Activated CD8-positive, alpha-beta T cell treated with anti-CD3 and anti-CD28 coated beads for 36 hours (primary cell): ENCODE data around the gene CSK. TPM values are rescaled to one million over a fixed set of nuclear protein-coding genes. Genes with fewer than 3 reads are reported as not detected.

Experiments used
- ATAC-seq: fragments of 200-7000 bp; cut with Tn5 transposase; one replicate; pipeline ENCODE4 v1.10.0; 2021; ENCODE audit warnings: mild to moderate bottlenecking, moderate library complexity
- CTCF ChIA-PET: fragments of 350-600 bp; sonication (Branson Sonifier 250); formaldehyde crosslinking; loops from one replicate; lab custom pipeline; 2021; ENCODE audit warnings: antibody characterized with exemption; lab: Charles Lee
- POLR2A ChIA-PET: fragments of 350-600 bp; sonication (Branson Sonifier 250); formaldehyde crosslinking; loops from one replicate; lab custom pipeline; 2021; ENCODE audit warnings: antibody characterized with exemption; lab: Charles Lee
- DNase-seq: peaks from one replicate; pipeline ENCODE4 v3.0.0-alpha.2; 2020
- H3K27ac Mint-ChIP-seq: one replicate; pipeline ENCODE4 v1.8.0; 2021; ENCODE audit warnings: mild to moderate bottlenecking, mixed read lengths
- H3K27me3 Mint-ChIP-seq: one replicate; pipeline ENCODE4 v1.8.0; 2021; ENCODE audit warnings: mixed read lengths
- H3K36me3 Mint-ChIP-seq: one replicate; pipeline ENCODE4 v1.8.0; 2021; ENCODE audit warnings: low read depth, mixed read lengths
- H3K4me1 Mint-ChIP-seq: one replicate; pipeline ENCODE4 v1.8.0; 2021; ENCODE audit warnings: low read depth, mixed read lengths
- H3K4me3 Mint-ChIP-seq: one replicate; pipeline ENCODE4 v1.8.0; 2021; ENCODE audit warnings: mild to moderate bottlenecking, moderate library complexity, mixed read lengths
- H3K9me3 Mint-ChIP-seq: one replicate; pipeline ENCODE4 v1.8.0; 2021; ENCODE audit warnings: mixed read lengths
- CTCF ChIP-seq: fragments of 200-600 bp; IDR thresholded peaks from one replicate; pipeline ENCODE4 v1.8.0; 2022; ENCODE audit warnings: antibody characterized with exemption, mild to moderate bottlenecking
- intact Hi-C: fragments of 100-400 bp; cut with micrococcal nuclease; formaldehyde crosslinking; loops from one replicate; pipeline ENCODE4 v1.10.0; 2022
- total RNA-seq, 2 experiments: library from RNA; stranded (reverse); gene quantifications; one replicate each; pipeline ENCODE4 v1.2.3, GENCODE V29; 2021

CSK gene
- total RNA-seq, 2 experiments from 2014 or later: 254 to 260 TPM

GRCh38 chr15:74778599-74778970 lies 3.3 kb upstream of the CSK start:
- H3K27ac Mint-ChIP-seq: peak overlapping the region; percentile 98

GRCh38 chr15:74779162-74779648 lies 2.7 kb upstream of the CSK start:
- Mint-ChIP-seq H3K36me3 (peaks cover 25% of the 10 kb centered on the region), H3K4me1 (peaks cover 61% of the 10 kb centered on the region), H3K9me3 (no peaks in the 10 kb centered on the region), H3K27me3 (no peaks in the 10 kb centered on the region), H3K4me3 (peak overlapping the region; percentile 88), H3K27ac (peak overlapping the region; percentile 98)
- intact Hi-C loops: no loop called here
- ATAC-seq: no peak
- ChIA-PET POLR2A (interaction anchor here (0.7 to 21.2 kb wide), 6 partner anchors 8 to 193 kb away, joined by 3 to 410 read pairs (median 11); no protein-coding TSS in a partner anchor), CTCF (interaction anchor here (1.2 to 30.3 kb wide), 8 partner anchors 2 to 169 kb away, joined by 3 to 1327 read pairs (median 20); partner anchors contain the start of gene CSK)
- DNase-seq: no peak
- no peak for TF ChIP-seq CTCF

More at GRCh38 chr15:74778599-74778970, 3.3 kb upstream of the CSK start:
- Mint-ChIP-seq H3K9me3 (no peaks in the 10 kb centered on the region), H3K27me3 (no peaks in the 10 kb centered on the region), H3K36me3 (peaks cover 20% of the 10 kb centered on the region), H3K4me1 (peaks cover 68% of the 10 kb centered on the region), H3K4me3 (peak overlapping the region; percentile 88)
- CTCF ChIA-PET: interaction anchor here (1.6 to 30.3 kb wide), 6 partner anchors 1 to 170 kb away, joined by 3 to 1327 read pairs (median 37); partner anchors contain the start of gene CSK
- POLR2A ChIA-PET: interaction anchor here (0.7 to 21.2 kb wide), 5 partner anchors 12 to 194 kb away, joined by 3 to 410 read pairs (median 4); no protein-coding TSS in a partner anchor
- no peak for ATAC-seq
- intact Hi-C loops: no loop called here
- no peak for TF ChIP-seq CTCF
- no peak for DNase-seq

GRCh38 chr15:74780523-74781430 lies 1.1 kb upstream of the CSK start:
- CTCF ChIA-PET: interaction anchor here (0.7 to 30.3 kb wide), 20 partner anchors 3 to 170 kb away, joined by 3 to 1327 read pairs (median 4); partner anchors contain the start of genes CSK and FAM219B
- Mint-ChIP-seq H3K4me3 (peak overlapping the region; percentile 88), H3K27ac (peak overlapping the region; percentile 98), H3K36me3 (peaks cover 40% of the 10 kb centered on the region), H3K27me3 (no peaks in the 10 kb centered on the region), H3K9me3 (no peaks in the 10 kb centered on the region), H3K4me1 (peaks cover 52% of the 10 kb centered on the region)
- POLR2A ChIA-PET: interaction anchor here (1.1 to 21.2 kb wide), 8 partner anchors 10 to 176 kb away, joined by 3 to 410 read pairs (median 4); partner anchors contain the start of gene RPP25
- peak; percentile 73 for DNase-seq
- TF ChIP-seq CTCF: no peak
- intact Hi-C loops: loop anchor here (5.0 kb wide), 2 partner anchors 62 to 233 kb away; partner anchors contain the start of gene ULK3
- peak; percentile 4 for ATAC-seq

DNA sequence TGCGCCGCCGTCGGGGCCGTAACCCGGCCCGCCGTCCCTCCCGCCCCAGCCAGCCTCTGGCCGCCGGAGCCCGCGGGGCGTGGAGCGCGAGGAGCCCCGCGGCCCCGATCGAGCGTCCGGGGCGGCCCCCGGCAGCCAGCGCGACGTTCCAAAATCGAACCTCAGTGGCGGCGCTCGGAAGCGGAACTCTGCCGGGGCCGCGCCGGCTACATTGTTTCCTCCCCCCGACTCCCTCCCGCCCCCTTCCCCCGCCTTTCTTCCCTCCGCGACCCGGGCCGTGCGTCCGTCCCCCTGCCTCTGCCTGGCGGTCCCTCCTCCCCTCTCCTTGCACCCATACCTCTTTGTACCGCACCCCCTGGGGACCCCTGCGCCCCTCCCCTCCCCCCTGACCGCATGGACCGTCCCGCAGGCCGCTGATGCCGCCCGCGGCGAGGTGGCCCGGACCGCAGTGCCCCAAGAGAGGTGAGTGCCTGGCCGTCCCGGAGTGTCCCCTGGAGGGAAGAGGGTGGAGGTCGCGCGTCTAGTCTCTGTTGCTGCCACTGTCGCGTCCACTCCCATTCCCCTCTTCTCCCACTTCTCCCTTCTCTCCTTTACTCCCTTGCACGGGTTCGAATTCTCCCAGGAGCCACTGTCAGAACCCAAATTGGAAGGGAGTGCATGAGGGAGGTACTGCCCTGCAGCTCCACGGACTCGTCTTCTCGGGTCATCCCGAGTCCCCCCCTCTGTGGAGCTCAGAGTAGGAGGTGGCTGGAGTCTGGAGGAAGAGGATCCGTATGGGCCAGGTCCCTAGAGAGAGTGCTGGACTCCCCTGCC lies 585 bp downstream of the CSK start:
- intact Hi-C loops: loop anchor here (5.0 kb wide), 2 partner anchors 60 to 235 kb away; partner anchors contain the start of gene ULK3

More for the DNA sequence above, 585 bp downstream of the CSK start:
- no peak for TF ChIP-seq CTCF
- Mint-ChIP-seq H3K4me1 (peaks cover 44% of the 10 kb centered on the region), H3K27me3 (no peaks in the 10 kb centered on the region), H3K9me3 (no peaks in the 10 kb centered on the region), H3K36me3 (peaks cover 53% of the 10 kb centered on the region), H3K27ac (peak overlapping the region; percentile 98), H3K4me3 (peak overlapping the region; percentile 98)
- ChIA-PET CTCF (interaction anchor here (1.1 to 30.3 kb wide), 7 partner anchors 5 to 184 kb away, joined by 3 to 1327 read pairs (median 5); partner anchors contain the start of genes CSK and FAM219B), POLR2A (interaction anchor here (1.2 to 21.2 kb wide), 7 partner anchors 4 to 167 kb away, joined by 4 to 410 read pairs (median 13); partner anchors contain the start of gene CSK)
- peak; percentile 7 for ATAC-seq
- peak; percentile 73 for DNase-seq
